ENCODE measurements around the gene GALNT9. TPM values are rescaled to one million over a fixed set of nuclear protein-coding genes. Genes with fewer than 3 reads are reported as not detected.
A peak's percentile ranks its signal among the peaks of the same experiment; 100 is the strongest.

GALNT9 gene
- total RNA-seq, 4 donors from 2014 or later, result 0.17 to 0.58 (median 0.46) TPM

DNA sequence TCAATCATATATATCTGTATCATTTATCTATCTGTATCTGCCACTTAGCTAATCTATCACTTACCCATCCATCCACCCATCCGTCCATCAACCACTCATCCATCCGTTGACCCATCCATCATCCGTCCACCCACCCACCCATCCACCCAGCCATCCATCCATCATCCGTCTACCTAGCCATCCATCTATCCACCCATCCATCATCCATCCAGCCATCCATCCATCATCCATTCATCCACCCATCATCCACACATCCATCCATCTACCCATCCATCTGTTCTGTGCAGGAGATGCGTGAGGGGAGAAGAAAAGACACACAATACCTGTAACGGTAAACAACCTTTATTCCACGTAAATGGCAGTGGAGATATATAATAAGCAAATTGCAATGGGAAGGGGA lies 165.0 kb downstream of the GALNT9 start:
- Histone ChIP-seq H3K36me3 (no peaks in the 10 kb centered on the region), H3K27ac (replicated peaks in 1 of 4) (no peak overlapping the region), H3K4me1 (peaks cover 0 to 20% (median 16%) of the 10 kb centered on the region in 4 donors), H3K27me3 (peaks cover 0 to 76% (median 5%) of the 10 kb centered on the region in 4 donors), H3K4me3 (no peak overlapping the region), H3K9me3 (no peaks in the 10 kb centered on the region)
- 85% methylated on average over 7 of the region's 7 CpGs for WGBS
- DNase-seq (ENCODE audit: extremely low spot score), result no peak
- no peak for TF ChIP-seq POLR2AphosphoS5 (IDR thresholded peaks at IDR 0.05)
- no peak for TF ChIP-seq EP300 (IDR thresholded peaks at IDR 0.05)
- intact Hi-C loops (cut with DNase I), result no loop called here

DNA sequence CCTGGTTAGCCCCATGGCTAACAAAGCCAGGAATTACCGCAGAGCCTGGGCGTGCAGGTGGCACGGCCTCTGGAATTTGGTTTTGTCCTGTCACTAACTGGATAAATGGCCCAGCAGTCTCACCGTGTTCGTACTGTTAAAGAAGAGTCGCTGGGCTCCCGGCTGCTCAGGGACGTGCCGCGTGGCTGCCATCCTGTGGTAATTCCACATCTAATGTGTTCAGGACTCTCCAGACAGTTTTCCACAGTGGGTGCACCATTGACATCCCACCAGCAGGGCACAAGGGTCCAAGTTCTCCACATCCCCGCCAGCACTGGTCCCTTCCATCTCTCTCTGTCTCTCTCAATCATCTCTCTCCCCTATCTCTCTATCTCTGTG lies 165.5 kb downstream of the GALNT9 start:
- H3K4me1 ChIP-seq, result peaks cover 0 to 20% (median 16%) of the 10 kb centered on the region in 4 donors
- DNase-seq (ENCODE audit: extremely low spot score), result no peak
- intact Hi-C loops (cut with DNase I), result no loop called here
- no peak for TF ChIP-seq POLR2AphosphoS5 (IDR thresholded peaks at IDR 0.05)
- TF ChIP-seq EP300 (IDR thresholded peaks at IDR 0.05), result no peak
- TF ChIP-seq POLR2A (IDR thresholded peaks at IDR 0.05; ENCODE audit: low read depth), result no peak
- TF ChIP-seq, protein P1, sequence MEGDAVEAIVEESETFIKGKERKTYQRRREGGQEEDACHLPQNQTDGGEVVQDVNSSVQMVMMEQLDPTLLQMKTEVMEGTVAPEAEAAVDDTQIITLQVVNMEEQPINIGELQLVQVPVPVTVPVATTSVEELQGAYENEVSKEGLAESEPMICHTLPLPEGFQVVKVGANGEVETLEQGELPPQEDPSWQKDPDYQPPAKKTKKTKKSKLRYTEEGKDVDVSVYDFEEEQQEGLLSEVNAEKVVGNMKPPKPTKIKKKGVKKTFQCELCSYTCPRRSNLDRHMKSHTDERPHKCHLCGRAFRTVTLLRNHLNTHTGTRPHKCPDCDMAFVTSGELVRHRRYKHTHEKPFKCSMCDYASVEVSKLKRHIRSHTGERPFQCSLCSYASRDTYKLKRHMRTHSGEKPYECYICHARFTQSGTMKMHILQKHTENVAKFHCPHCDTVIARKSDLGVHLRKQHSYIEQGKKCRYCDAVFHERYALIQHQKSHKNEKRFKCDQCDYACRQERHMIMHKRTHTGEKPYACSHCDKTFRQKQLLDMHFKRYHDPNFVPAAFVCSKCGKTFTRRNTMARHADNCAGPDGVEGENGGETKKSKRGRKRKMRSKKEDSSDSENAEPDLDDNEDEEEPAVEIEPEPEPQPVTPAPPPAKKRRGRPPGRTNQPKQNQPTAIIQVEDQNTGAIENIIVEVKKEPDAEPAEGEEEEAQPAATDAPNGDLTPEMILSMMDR (IDR thresholded peaks at IDR 0.05), result peak in 1 of 3 experiments; percentile 4
- no peaks in the 10 kb centered on the region for H3K9me3 ChIP-seq
- H3K4me3 ChIP-seq, result no peak overlapping the region
- no peak overlapping the region for H3K27ac ChIP-seq (replicated peaks in 1 of 4)
- H3K36me3 ChIP-seq, result no peaks in the 10 kb centered on the region
- peaks cover 0 to 70% (median 5%) of the 10 kb centered on the region in 4 donors for H3K27me3 ChIP-seq
- 56% methylated on average over 11 of the region's 11 CpGs for WGBS

DNA sequence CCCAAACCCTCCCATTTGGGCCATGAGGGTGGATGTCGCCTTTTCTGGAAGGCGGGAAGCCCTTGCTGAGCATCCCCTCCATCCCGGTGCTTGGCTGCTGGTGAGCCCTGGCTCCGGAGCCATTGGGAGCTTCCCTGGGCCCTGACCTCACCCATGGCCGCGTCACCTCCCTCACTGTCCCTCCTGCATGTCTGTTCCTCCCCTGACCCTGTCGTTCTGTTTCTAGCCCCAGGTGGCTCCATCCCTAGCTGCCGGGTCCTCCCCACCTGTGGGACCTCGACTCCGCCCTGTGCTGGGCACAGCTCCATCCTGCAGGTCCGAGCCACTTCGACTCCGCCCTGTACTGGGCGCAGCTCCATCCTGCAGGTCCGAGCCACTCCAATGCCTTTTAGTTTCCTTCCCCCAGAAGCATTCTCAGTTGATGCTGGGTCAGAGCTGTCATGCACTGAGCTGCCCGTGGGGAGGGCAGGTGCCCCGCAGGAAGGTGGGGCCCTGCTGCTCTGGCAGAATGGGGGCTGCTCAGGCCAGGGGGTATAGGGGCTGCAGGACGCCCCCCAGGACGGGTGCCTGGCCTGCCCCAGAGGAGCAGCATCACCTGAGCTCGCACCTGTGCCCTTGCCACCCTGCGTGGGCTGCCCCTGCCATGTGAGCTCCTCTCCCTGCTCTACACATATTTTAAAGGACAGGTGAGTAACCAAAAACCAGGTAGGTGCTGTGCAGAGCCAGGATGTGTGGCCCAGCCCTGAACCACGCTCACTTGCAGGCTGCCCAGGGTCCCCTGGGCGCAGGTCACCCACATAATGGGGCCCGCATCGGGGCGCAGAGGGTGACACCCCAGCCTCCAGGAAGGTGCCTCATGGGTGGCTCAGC lies 166.1 kb downstream of the GALNT9 start:
- H3K4me3 ChIP-seq, result peak overlapping the region; percentile 1 to 36 (median 11)
- 59% methylated on average over 23 of the region's 26 CpGs for WGBS
- no peak overlapping the region for H3K27ac ChIP-seq (replicated peaks in 1 of 4)
- no peak for TF ChIP-seq EP300 (IDR thresholded peaks at IDR 0.05)
- TF ChIP-seq POLR2AphosphoS5 (IDR thresholded peaks at IDR 0.05), result no peak
- TF ChIP-seq POLR2A (IDR thresholded peaks at IDR 0.05; ENCODE audit: low read depth), result no peak
- H3K27me3 ChIP-seq, result peaks cover 0 to 64% (median 5%) of the 10 kb centered on the region in 4 donors
- peaks cover 0 to 20% (median 16%) of the 10 kb centered on the region in 4 donors for H3K4me1 ChIP-seq
- intact Hi-C loops (cut with DNase I), result no loop called here
- no peak for DNase-seq (ENCODE audit: extremely low spot score)
- H3K9me3 ChIP-seq, result no peaks in the 10 kb centered on the region
- H3K36me3 ChIP-seq, result peaks cover 0 to 4% (median 1%) of the 10 kb centered on the region in 4 donors

DNA sequence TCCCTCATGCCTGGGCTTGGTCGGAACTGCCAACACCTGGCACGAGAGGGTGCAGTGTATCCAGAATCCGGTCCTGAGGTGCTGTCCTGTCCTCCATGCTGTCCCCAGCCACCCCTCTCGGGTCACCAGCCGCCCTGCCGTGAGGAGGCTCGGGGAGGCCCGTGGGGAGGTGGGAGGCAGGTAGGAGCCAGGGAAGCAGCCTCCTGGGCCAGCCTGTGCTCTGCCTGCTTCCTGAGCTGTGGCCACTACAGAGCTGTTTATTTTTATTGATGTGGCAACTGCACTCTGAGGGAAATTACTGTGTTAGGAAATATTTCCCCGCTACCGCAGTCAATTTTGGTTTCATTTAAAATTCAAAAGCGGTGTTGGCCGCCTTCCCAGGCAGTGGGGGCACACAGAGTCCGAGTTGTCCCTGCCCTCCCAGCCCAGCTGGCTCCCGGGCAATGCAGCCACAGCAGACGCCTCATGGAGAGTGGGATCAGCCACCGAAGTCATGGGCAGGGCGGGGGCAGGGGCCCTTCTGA lies 166.8 kb downstream of the GALNT9 start:
- intact Hi-C loops (cut with DNase I), result no loop called here
- Histone ChIP-seq H3K27me3 (peaks cover 0 to 57% (median 5%) of the 10 kb centered on the region in 4 donors), H3K36me3 (peaks cover 0 to 10% (median 7%) of the 10 kb centered on the region in 4 donors), H3K4me3 (peak overlapping the region; percentile 1 to 36 (median 11)), H3K27ac (replicated peaks in 1 of 4) (no peak overlapping the region), H3K4me1 (peaks cover 0 to 20% (median 16%) of the 10 kb centered on the region in 4 donors), H3K9me3 (no peaks in the 10 kb centered on the region)
- 33% methylated on average over 8 of the region's 17 CpGs for WGBS
- TF ChIP-seq POLR2AphosphoS5 (IDR thresholded peaks at IDR 0.05) (no peak), EP300 (IDR thresholded peaks at IDR 0.05) (no peak), POLR2A (IDR thresholded peaks at IDR 0.05; ENCODE audit: low read depth) (no peak)
- TF ChIP-seq, protein P1 (IDR thresholded peaks at IDR 0.05), result no peak
- no peak for DNase-seq (ENCODE audit: extremely low spot score)

DNA sequence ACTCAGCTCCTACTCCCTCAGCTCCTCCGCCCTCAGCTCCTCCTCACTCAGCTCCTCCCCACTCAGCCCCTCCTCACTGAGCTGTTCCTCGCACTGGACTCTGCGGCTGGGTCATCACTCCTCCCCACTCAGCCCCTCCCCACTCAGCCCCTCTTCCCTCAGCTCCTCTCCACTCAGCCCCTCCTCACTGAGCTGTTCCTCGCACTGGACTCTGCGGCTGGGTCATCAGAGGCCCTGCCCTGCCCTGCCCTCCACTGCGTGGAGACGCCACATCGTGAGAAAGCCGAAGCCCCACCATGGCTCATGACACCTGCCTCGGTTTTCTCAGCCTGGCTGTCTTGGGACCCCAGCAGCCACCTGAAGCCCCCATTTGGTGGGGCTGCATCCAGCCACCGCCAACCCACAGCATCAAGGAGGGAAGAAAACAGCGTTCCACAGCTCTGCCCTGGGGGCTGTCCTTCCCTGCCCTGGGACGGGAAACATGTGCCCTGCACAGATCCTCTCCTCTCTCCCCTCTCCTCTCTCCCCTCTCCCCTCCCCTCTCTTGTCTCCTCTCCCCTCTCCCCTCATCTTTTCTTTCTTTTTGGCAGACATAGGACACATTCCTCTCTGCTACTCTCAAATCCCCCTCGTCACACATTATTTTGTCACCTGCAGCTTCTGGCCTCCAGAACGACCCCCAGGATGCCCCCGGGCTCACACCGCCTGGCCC lies 167.4 kb downstream of the GALNT9 start:
- Histone ChIP-seq H3K27me3 (peaks cover 0 to 51% (median 5%) of the 10 kb centered on the region in 4 donors), H3K4me3 (peak overlapping the region in 2 of 4 donors; percentile 12 to 36), H3K9me3 (no peaks in the 10 kb centered on the region), H3K36me3 (peaks cover 0 to 16% (median 11%) of the 10 kb centered on the region in 4 donors), H3K27ac (replicated peaks in 1 of 4) (no peak overlapping the region), H3K4me1 (peaks cover 0 to 20% (median 16%) of the 10 kb centered on the region in 4 donors)
- 48% methylated on average over 17 of the region's 17 CpGs for WGBS
- intact Hi-C loops (cut with DNase I), result no loop called here
- TF ChIP-seq, protein P1 (IDR thresholded peaks at IDR 0.05), result no peak
- TF ChIP-seq POLR2AphosphoS5 (IDR thresholded peaks at IDR 0.05) (no peak), EP300 (IDR thresholded peaks at IDR 0.05) (no peak), POLR2A (IDR thresholded peaks at IDR 0.05; ENCODE audit: low read depth) (no peak)
- DNase-seq (ENCODE audit: extremely low spot score), result no peak
